Measurements from ENCODE around the gene PRPF6.
A peak's percentile ranks its signal among the peaks of the same experiment; 100 is the strongest.

PRPF6 gene, protein sequence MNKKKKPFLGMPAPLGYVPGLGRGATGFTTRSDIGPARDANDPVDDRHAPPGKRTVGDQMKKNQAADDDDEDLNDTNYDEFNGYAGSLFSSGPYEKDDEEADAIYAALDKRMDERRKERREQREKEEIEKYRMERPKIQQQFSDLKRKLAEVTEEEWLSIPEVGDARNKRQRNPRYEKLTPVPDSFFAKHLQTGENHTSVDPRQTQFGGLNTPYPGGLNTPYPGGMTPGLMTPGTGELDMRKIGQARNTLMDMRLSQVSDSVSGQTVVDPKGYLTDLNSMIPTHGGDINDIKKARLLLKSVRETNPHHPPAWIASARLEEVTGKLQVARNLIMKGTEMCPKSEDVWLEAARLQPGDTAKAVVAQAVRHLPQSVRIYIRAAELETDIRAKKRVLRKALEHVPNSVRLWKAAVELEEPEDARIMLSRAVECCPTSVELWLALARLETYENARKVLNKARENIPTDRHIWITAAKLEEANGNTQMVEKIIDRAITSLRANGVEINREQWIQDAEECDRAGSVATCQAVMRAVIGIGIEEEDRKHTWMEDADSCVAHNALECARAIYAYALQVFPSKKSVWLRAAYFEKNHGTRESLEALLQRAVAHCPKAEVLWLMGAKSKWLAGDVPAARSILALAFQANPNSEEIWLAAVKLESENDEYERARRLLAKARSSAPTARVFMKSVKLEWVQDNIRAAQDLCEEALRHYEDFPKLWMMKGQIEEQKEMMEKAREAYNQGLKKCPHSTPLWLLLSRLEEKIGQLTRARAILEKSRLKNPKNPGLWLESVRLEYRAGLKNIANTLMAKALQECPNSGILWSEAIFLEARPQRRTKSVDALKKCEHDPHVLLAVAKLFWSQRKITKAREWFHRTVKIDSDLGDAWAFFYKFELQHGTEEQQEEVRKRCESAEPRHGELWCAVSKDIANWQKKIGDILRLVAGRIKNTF

DNA sequence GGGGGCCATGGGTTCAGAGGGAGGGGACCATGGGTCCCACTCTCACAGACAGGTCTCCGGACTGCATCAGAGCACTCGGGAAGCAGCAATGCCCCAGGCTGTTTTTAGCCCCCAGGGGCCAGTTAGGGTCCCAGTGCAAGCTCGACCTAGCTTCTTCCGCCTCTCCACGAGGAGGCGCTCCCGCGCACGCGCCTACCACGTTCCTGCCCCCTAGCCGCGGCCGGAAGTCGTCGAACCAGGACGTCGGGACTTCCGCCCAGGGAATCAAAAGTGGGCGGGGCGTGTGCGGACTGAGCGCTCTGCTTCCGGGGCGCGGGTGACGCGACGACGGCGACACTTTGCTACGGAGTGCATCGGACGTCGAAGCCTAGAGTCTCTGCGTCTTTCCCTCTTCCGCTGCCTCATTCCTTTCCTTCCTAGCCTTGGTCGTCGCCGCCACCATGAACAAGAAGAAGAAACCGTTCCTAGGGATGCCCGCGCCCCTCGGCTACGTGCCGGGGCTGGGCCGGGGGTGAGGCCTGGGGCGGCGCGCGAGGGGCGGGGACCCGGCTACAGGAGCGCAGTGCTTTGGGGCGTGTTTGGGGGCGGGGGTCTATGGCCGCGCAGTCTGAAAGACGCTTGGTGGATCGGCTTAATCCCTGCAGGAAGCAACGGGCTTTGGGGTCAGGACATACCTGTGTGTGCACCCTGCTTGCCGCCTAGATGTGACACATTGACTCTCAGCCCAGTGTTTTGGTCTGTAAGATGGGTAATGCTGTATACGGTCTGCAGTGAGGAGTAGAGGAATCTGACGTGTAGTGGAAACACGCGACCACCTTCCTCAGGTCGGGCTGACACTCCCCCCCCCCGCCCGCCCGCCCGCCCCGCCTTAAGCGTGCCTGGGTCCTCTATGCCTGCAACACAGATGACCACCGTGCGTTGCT lies at the start of gene PRPF6:
PRPF6 (plus strand) TSS at position 327 of the 923 bp plus-strand sequence; CDS start at position 441, 114 bp downstream.
- H3K4me3 ChIP-seq (ENCODE audit: low read depth, low read length) = peak within 1 kb of the TSS; percentile 79
- TF ChIP-seq, protein P1, sequence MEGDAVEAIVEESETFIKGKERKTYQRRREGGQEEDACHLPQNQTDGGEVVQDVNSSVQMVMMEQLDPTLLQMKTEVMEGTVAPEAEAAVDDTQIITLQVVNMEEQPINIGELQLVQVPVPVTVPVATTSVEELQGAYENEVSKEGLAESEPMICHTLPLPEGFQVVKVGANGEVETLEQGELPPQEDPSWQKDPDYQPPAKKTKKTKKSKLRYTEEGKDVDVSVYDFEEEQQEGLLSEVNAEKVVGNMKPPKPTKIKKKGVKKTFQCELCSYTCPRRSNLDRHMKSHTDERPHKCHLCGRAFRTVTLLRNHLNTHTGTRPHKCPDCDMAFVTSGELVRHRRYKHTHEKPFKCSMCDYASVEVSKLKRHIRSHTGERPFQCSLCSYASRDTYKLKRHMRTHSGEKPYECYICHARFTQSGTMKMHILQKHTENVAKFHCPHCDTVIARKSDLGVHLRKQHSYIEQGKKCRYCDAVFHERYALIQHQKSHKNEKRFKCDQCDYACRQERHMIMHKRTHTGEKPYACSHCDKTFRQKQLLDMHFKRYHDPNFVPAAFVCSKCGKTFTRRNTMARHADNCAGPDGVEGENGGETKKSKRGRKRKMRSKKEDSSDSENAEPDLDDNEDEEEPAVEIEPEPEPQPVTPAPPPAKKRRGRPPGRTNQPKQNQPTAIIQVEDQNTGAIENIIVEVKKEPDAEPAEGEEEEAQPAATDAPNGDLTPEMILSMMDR (IDR thresholded peaks at IDR 0.05; ENCODE audit: borderline replicate concordance, insufficient read depth, low read depth, low read length) = peak; percentile 93

DNA sequence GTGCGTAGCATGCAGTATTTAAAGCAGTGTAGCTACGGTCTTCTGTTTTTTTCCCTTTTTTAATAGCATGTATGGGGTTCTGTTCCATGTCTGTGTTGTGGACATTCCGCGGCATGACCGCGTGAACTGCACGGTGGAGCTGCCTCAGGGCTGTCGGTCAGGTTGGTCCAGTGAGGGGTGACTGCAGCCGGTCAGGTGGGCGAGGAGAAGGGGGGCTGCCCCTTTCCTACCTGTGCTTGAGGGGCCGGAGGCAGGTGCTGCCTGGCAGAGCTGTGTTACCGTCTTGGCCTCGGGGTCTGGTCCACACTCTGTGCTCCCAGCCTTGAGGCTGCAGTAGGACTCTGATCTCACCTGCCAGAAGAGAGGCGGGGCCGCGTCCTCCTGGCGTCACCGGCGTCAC lies 49.2 kb upstream of the PRPF6 start:
- H3K4me3 ChIP-seq (ENCODE audit: low read depth, low read length) = no peak overlapping the region
- TF ChIP-seq, protein P1 (IDR thresholded peaks at IDR 0.05; ENCODE audit: borderline replicate concordance, insufficient read depth, low read depth, low read length) = no peak

DNA sequence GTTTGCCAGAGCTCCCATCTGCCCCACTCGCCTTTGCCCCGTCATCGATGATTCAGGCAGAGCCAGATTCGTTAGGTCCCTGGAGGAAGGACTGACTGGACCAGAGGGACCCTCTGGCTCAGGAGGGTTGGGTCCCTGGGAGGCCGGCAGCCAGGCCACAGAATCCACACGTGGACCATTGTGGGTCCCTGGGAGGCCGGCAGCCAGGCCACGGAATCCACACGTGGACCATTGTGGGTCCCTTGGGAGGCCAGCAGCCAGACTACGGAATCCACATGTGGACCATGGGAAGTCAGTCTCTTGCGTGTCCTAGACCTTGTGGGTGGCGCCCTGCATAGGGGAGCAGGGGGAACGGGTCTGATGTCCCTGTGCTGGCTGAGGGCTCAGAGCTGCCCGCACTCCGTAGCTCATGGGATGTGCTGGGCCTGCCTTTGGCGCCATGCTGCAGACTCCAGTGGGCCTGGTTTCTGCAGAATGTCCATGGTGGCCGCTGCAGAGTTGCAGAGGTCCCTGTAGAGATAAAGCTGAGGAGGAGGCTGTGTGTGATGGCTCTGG lies 48.2 kb upstream of the PRPF6 start:
- H3K4me3 ChIP-seq (ENCODE audit: low read depth, low read length) = no peak overlapping the region
- TF ChIP-seq, protein P1 (IDR thresholded peaks at IDR 0.05; ENCODE audit: borderline replicate concordance, insufficient read depth, low read depth, low read length) = no peak

DNA sequence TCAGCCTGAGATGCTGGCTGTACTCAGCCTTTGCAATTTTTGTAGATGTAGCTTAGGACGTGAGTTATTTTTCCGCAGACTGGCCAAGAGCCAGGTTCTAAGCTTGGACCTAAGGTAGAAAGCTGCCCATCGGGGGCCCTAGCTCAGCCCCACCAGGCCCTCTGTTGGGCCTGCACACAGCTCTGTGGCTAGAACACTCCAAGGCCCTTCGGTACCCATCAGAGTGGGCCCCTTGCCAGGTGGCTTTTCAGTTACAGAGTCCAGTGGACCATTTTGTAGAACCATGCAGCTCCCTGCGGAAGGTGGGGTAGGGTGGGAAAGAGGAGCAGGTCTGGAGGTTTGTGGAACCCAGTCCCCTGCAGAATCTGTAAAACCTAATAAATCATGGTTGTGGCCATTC lies 47.3 kb upstream of the PRPF6 start:
- TF ChIP-seq, protein P1 (IDR thresholded peaks at IDR 0.05; ENCODE audit: borderline replicate concordance, insufficient read depth, low read depth, low read length) = no peak
- no peak overlapping the region for H3K4me3 ChIP-seq (ENCODE audit: low read depth, low read length)

DNA sequence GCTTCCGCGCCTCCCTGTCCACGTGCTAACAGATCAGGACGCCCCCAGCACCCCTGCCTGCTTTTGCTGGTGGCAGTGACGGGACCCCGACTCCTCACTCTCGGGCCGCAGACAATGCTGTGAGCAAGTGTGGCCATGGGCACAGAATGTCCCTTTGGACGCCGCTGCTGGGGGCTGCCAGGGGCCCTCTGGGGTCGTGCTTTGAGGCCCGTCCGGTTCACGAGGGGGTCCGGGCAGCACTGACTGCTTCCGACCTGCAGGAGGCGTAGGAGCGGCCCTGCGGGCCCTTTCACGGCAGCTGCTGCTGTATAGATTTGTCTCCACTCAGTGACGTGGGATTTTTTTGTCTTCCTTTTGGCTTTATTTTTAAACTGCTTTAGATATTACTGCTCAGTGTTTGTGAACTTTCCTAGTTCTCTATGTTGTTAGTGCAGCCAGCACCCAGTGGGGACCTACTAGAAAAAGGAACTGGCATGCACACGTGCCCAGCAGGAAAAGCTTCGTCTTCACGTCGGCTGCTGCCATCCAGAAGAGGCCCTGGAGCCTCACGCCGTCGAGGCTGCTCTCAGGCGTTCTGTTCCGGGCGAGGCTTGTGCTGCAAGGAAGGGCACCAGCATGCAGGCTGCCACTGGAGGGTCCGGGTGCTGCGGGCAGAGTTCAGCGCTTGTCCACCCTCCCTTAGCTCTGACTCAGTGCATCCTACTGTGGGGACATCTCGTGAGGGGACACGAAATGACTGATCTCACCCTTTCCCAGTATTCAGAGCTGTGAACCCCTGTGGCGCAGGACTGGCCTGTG lies 46.5 kb upstream of the PRPF6 start:
- no peak overlapping the region for H3K4me3 ChIP-seq (ENCODE audit: low read depth, low read length)
- TF ChIP-seq, protein P1 (IDR thresholded peaks at IDR 0.05; ENCODE audit: borderline replicate concordance, insufficient read depth, low read depth, low read length) = peak; percentile 21; the same call in 1 of the 2 replicates
